H9 (cell line): ENCODE results near the gene NR3C2. TPM values are rescaled to one million over a fixed set of nuclear protein-coding genes. Genes with fewer than 3 reads are reported as not detected.

ENCODE experiments used
- DNase-seq: peaks from one replicate; pipeline ENCODE4 v3.0.0-alpha.2; 2017
- H2AFZ ChIP-seq: one replicate; pipeline ENCODE4 v1.6.1; 2013; ENCODE audit warnings: mild to moderate bottlenecking, low read length, control low read depth, moderate library complexity
- H2AK5ac ChIP-seq: 2 replicates; pipeline ENCODE4 v1.6.1; 2013; ENCODE audit warnings: low read length, control low read depth, mixed read lengths; ENCODE audit not compliant: insufficient read length
- H2BK120ac ChIP-seq: one replicate; pipeline ENCODE4 v1.6.1; 2013; ENCODE audit warnings: low read depth, mild to moderate bottlenecking, low read length, control low read depth, inconsistent platforms; ENCODE audit not compliant: poor library complexity, severe bottlenecking
- H2BK12ac ChIP-seq: 2 replicates; pipeline ENCODE4 v1.6.1; 2013; ENCODE audit warnings: low read length, control low read depth, mixed read lengths, low read depth; ENCODE audit not compliant: insufficient read length
- H2BK15ac ChIP-seq: 2 replicates; pipeline ENCODE4 v1.6.1; 2013; ENCODE audit warnings: low read depth, low read length, control low read depth
- H2BK20ac ChIP-seq: one replicate; pipeline ENCODE4 v1.6.1; 2013; ENCODE audit warnings: low read depth, mild to moderate bottlenecking, low read length, control low read depth, inconsistent platforms; ENCODE audit not compliant: poor library complexity, severe bottlenecking
- H2BK5ac ChIP-seq: 2 replicates; pipeline ENCODE4 v1.6.1; 2013; ENCODE audit warnings: low read length, control low read depth, mixed read lengths; ENCODE audit not compliant: insufficient read length
- H3K14ac ChIP-seq: 2 replicates; pipeline ENCODE4 v1.6.1; 2013; ENCODE audit warnings: low read length, control low read depth; ENCODE audit not compliant: insufficient read depth
- H3K18ac ChIP-seq: 2 replicates; pipeline ENCODE4 v1.6.1; 2013; ENCODE audit warnings: low read depth, mild to moderate bottlenecking, mixed read lengths, low read length, control low read depth; ENCODE audit not compliant: insufficient read length
- H3K23ac ChIP-seq: 2 replicates; pipeline ENCODE4 v1.6.1; 2013; ENCODE audit warnings: low read length, control low read depth, mixed read lengths, low read depth; ENCODE audit not compliant: insufficient read length
- H3K23me2 ChIP-seq: 2 replicates; pipeline ENCODE4 v1.6.1; 2013; ENCODE audit warnings: low read depth, mild to moderate bottlenecking, mixed read lengths, low read length, control low read depth; ENCODE audit not compliant: insufficient read length, poor library complexity, severe bottlenecking
- H3K27ac ChIP-seq: 2 replicates; pipeline ENCODE4 v1.5.1; 2013; ENCODE audit warnings: low read length, control low read depth, mixed read lengths, low read depth; ENCODE audit not compliant: insufficient read length
- H3K27me3 ChIP-seq: 2 replicates; pipeline ENCODE4 v1.6.1; 2013; ENCODE audit warnings: low read length, control low read depth, inconsistent platforms; ENCODE audit not compliant: insufficient read depth
- H3K4ac ChIP-seq: 2 replicates; pipeline ENCODE4 v1.6.1; 2013; ENCODE audit warnings: low read depth, mild to moderate bottlenecking, control low read depth, inconsistent platforms, low read length, moderate library complexity
- H3K4me1 ChIP-seq: 2 replicates; pipeline ENCODE4 v1.6.1; 2013; ENCODE audit warnings: low read length, control low read depth, inconsistent platforms; ENCODE audit not compliant: insufficient read depth
- H3K4me2 ChIP-seq: 2 replicates; pipeline ENCODE4 v1.6.1; 2013; ENCODE audit warnings: low read length, control low read depth, mixed read lengths; ENCODE audit not compliant: insufficient read length, insufficient read depth
- H3K56ac ChIP-seq: 2 replicates; pipeline ENCODE4 v1.6.1; 2013; ENCODE audit warnings: low read depth, mild to moderate bottlenecking, mixed read lengths, low read length, control low read depth; ENCODE audit not compliant: insufficient read length
- H3K79me1 ChIP-seq: 2 replicates; pipeline ENCODE4 v1.6.1; 2013; ENCODE audit warnings: low read depth, mild to moderate bottlenecking, moderate library complexity, low read length, control low read depth, inconsistent platforms; ENCODE audit not compliant: insufficient read depth, poor library complexity, severe bottlenecking
- H3K79me2 ChIP-seq: 2 replicates; pipeline ENCODE4 v1.6.1; 2013; ENCODE audit warnings: low read length, control low read depth, inconsistent platforms; ENCODE audit not compliant: insufficient read depth
- H3K9ac ChIP-seq: 2 replicates; pipeline ENCODE4 v1.6.1; 2013; ENCODE audit warnings: low read length, control low read depth, mixed read lengths; ENCODE audit not compliant: insufficient read length; ENCODE audit errors: extremely low read depth
- H3K9me3 ChIP-seq: one replicate; pipeline ENCODE4 v1.6.1; 2013; ENCODE audit warnings: low read depth, low read length, inconsistent platforms; ENCODE audit not compliant: control insufficient read depth
- H3T11ph ChIP-seq: one replicate; pipeline ENCODE4 v1.6.1; 2013; ENCODE audit warnings: mild to moderate bottlenecking, low read length, control low read depth, inconsistent platforms
- H4K20me1 ChIP-seq: one replicate; pipeline ENCODE4 v1.6.1; 2013; ENCODE audit not compliant: control insufficient read depth, insufficient read length, insufficient read depth
- H4K5ac ChIP-seq: 2 replicates; pipeline ENCODE4 v1.6.1; 2013; ENCODE audit warnings: low read depth, mild to moderate bottlenecking, mixed read lengths, low read length, control low read depth; ENCODE audit not compliant: insufficient read length
- H4K8ac ChIP-seq: replicated peaks from 2 replicates; pipeline ENCODE4 v1.6.1; 2013; ENCODE audit warnings: low read length, control low read depth, mixed read lengths, low read depth; ENCODE audit not compliant: insufficient read length
- H4K91ac ChIP-seq: 2 replicates; pipeline ENCODE4 v1.6.1; 2013; ENCODE audit warnings: low read depth, mild to moderate bottlenecking, moderate library complexity, mixed read lengths, low read length, control low read depth; ENCODE audit not compliant: insufficient read length
- H3K27ac Mint-ChIP-seq, 3 experiments: 2 replicates in 2 of 3; 3 replicates in 1 of 3; pipeline ENCODE4 v1.8.0; 2020 to 2021; ENCODE audit warnings: mixed read lengths in 3 of 3, mild to moderate bottlenecking in 1 of 3, moderate library complexity in 1 of 3
- H3K27me3 Mint-ChIP-seq: 2 replicates; pipeline ENCODE4 v1.8.0; 2021; ENCODE audit warnings: low read depth, mild to moderate bottlenecking, moderate library complexity, mixed read lengths
- H3K36me3 Mint-ChIP-seq, 3 experiments: 2 replicates in 2 of 3; 3 replicates in 1 of 3; pipeline ENCODE4 v1.8.0; 2020 to 2021; ENCODE audit warnings: low read depth in 3 of 3, mixed read lengths in 3 of 3; ENCODE audit not compliant: insufficient read depth in 1 of 3
- H3K4me1 Mint-ChIP-seq, 2 experiments: 2 replicates each; pipeline ENCODE4 v1.8.0; 2020; ENCODE audit warnings: mixed read lengths in 2 of 2
- H3K4me3 Mint-ChIP-seq, 2 experiments: 2 replicates in 1 of 2; 3 replicates in 1 of 2; pipeline ENCODE4 v1.8.0; 2020 to 2021; ENCODE audit warnings: mild to moderate bottlenecking in 2 of 2, mixed read lengths in 2 of 2, moderate library complexity in 1 of 2
- H3K9me3 Mint-ChIP-seq, 2 experiments: 2 replicates in 1 of 2; 3 replicates in 1 of 2; pipeline ENCODE4 v1.8.0; 2020; ENCODE audit warnings: mild to moderate bottlenecking in 2 of 2, mixed read lengths in 2 of 2, moderate library complexity in 1 of 2
- WGBS: extraction: QIAGEN DNeasy Blood & Tissue Kit; methylation state at CpG from one replicate; pipeline ENCODE4 v1.1.7; 2013; ENCODE audit warnings: missing lambda C conversion rate, low lambda C conversion rate, mixed read lengths; ENCODE audit not compliant: insufficient read length; ENCODE audit errors: extremely low coverage; 5-methylcytosine and 5-hydroxymethylcytosine counted together
- total RNA-seq: library from RNA; stranded (reverse); gene quantifications from 2 replicates; pipeline ENCODE4 v1.2.1, GENCODE V29; 2021
- TF ChIP-seq, protein P1 (sequence below): fragments of 200-600 bp; sonication (generic); conservative IDR thresholded peaks from 3 replicates; pipeline ENCODE4 v1.8.0; 2021; ENCODE audit warnings: antibody characterized with exemption, mild to moderate bottlenecking

NR3C2 gene
- total RNA-seq, 1 experiment from 2014 or later, result 1.4 TPM

GRCh38 chr4:148154769-148155168, 287.4 kb downstream of the NR3C2 start:
- Histone ChIP-seq H3K14ac (no peak overlapping the region), H3K4ac (no peak overlapping the region), H3K56ac (no peak overlapping the region), H4K20me1 (no peaks in the 10 kb centered on the region), H3K27ac (no peak overlapping the region), H3T11ph (no peak overlapping the region), H3K27me3 (no peaks in the 10 kb centered on the region; the same call in 1 of the 2 replicates), H2AK5ac (no peak overlapping the region), H3K23ac (no peak overlapping the region), H3K9ac (no peak overlapping the region), H2BK15ac (no peak overlapping the region), H3K79me2 (no peaks in the 10 kb centered on the region), H3K23me2 (no peaks in the 10 kb centered on the region), H3K79me1 (no peaks in the 10 kb centered on the region), H2BK12ac (no peak overlapping the region), H3K4me2 (no peak overlapping the region), H4K91ac (no peak overlapping the region), H2BK20ac (no peak overlapping the region), H3K18ac (no peak overlapping the region), H2BK5ac (no peak overlapping the region), H3K9me3 (no peaks in the 10 kb centered on the region), H4K5ac (no peak overlapping the region), H2BK120ac (no peak overlapping the region), H3K4me1 (no peaks in the 10 kb centered on the region; the same call in 1 of the 2 replicates), H2AFZ (no peak overlapping the region), H4K8ac (no peak overlapping the region)
- Mint-ChIP-seq H3K4me1 (0 out of 4 replicates have a peak, but pooled peaks cover 2 to 3% of the 10 kb centered on the region in 2 experiments), H3K27ac (no peak overlapping the region; a peak in 1 of 7 replicates), H3K36me3 (no peaks in the 10 kb centered on the region), H3K9me3 (no peaks in the 10 kb centered on the region), H3K4me3 (no peak overlapping the region), H3K27me3 (no peaks in the 10 kb centered on the region)
- no peak for DNase-seq
- WGBS, result no CpG with 5 or more reads among the region's 6 CpGs
- TF ChIP-seq, protein P1, sequence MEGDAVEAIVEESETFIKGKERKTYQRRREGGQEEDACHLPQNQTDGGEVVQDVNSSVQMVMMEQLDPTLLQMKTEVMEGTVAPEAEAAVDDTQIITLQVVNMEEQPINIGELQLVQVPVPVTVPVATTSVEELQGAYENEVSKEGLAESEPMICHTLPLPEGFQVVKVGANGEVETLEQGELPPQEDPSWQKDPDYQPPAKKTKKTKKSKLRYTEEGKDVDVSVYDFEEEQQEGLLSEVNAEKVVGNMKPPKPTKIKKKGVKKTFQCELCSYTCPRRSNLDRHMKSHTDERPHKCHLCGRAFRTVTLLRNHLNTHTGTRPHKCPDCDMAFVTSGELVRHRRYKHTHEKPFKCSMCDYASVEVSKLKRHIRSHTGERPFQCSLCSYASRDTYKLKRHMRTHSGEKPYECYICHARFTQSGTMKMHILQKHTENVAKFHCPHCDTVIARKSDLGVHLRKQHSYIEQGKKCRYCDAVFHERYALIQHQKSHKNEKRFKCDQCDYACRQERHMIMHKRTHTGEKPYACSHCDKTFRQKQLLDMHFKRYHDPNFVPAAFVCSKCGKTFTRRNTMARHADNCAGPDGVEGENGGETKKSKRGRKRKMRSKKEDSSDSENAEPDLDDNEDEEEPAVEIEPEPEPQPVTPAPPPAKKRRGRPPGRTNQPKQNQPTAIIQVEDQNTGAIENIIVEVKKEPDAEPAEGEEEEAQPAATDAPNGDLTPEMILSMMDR, result no peak
